HG03159 (cell line): ENCODE results near the gene AFAP1.

ENCODE experiments used
- ATAC-seq: cut with Tn5 transposase; IDR thresholded peaks from one replicate; pipeline ENCODE4 v1.9.1; 2021; ENCODE audit warnings: mild to moderate bottlenecking, moderate library complexity; ENCODE audit not compliant: unreplicated experiment

AFAP1 gene

DNA sequence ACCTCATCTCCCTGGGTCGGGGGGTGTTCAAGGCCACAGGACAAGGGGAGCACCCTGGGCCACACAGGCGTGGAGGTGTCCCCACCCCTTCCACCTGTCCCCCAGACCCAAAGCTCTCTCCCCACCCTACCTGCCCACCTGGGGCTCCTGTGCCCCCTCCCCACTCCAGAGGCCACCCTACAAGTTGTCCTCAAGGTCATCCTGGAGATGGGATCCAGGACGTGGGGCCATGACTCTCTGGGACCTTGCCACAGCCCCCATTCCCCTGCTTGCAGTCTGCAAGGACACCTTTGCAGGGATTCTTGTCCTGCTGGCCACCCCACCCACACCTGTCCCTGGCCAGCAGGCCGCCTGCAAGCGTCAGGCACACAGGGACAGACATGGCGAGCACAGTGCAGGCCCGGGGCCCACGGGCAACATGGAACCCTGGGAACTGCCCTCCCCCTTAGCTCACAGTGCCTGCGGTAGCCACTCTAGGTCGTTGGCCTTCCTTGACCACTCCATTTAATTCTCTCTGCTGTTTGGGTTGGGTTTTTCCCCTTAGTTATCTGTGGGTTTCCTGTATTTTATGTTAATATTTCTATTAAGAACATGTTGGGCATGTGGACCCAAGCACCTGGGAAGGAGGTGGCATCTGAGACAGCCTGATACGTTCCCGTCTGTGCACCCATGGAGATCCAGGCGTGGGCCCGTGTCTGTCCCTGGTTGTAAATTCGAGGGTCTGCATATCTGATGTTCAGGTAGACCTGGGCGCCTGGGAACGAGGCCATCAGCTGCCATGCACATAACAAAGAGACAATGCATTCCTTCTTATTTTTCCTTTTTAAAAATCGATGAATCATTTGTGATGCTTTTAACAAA lies 197.5 kb downstream of the AFAP1 start:
- ATAC-seq, result no peak

DNA sequence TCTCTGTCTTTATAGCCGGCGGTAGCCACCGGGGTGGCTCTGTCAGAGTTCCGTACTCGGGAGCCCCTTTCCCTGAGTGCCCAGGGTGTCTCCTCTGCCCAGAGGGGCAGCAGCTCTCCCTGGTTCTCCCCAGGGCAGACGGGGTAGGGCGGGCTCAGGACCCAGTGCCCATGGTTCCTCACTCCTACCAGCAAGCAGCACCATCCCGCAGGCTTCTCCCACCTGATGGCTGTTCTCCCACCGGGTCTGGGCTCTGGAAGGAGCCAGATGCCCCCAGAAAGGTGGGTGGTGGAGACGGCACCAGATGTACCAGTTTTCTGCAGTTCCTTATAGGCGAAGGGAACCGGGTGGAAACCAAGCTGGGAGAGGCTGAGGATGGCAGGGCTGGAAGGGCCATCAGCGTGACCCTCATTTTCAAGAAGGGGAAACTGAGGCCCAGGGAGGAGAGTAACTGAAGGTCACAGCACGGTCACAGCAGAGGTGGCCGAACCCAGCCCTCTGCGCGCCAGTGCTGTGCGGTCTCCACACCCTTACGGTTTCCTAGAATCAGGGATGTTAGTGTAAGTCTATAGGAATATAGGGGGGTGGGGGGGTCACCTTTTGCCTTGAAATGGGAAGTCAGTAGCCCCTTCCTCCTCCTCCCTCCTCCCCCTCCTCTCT lies 198.7 kb downstream of the AFAP1 start:
- no peak for ATAC-seq

DNA sequence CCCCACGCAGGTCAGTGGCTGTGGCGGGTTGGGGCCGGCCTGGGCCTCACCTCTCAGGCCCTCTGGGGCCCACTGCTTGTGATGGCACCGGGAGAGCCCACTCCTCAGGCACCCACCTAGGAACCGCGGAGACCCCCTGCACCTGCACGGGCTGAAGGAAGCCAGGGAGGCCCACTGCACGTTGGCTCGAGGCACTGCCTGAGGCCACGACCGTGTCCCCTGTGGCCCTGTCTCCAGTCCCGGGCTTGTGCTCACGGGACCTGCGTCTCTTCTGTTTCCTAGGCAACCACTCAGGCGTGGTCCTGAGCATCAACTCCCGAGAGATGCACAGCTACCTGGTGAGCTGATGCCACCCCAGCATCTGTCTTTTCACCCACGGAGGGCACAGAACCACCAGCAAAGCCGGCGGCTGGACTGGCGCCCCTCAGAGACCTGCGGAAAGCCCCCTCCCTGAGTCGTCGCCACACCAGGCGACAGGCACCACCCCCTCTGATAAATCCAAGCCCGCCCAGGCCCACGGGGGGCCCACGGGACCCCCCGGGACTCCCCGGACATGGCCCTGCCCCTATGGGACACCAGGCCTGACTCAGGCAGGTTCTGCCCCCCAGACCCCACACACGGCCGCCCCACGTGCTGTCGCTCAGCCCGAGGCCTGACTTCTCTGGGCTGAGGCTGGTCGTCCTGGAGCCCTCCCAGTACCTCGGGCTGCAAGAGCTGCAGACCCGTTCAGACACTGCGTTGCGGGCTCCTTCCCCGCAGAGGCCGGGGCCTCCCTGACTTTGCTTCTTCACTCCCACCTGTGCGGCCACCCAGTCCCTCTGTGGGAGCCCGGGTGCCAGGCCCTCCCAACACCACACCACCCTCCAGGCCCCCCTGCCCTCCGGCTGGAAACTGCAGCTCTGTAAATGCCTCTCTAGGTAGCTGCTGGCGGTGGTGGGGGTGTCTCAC lies 199.5 kb downstream of the AFAP1 start:
- no peak for ATAC-seq

DNA sequence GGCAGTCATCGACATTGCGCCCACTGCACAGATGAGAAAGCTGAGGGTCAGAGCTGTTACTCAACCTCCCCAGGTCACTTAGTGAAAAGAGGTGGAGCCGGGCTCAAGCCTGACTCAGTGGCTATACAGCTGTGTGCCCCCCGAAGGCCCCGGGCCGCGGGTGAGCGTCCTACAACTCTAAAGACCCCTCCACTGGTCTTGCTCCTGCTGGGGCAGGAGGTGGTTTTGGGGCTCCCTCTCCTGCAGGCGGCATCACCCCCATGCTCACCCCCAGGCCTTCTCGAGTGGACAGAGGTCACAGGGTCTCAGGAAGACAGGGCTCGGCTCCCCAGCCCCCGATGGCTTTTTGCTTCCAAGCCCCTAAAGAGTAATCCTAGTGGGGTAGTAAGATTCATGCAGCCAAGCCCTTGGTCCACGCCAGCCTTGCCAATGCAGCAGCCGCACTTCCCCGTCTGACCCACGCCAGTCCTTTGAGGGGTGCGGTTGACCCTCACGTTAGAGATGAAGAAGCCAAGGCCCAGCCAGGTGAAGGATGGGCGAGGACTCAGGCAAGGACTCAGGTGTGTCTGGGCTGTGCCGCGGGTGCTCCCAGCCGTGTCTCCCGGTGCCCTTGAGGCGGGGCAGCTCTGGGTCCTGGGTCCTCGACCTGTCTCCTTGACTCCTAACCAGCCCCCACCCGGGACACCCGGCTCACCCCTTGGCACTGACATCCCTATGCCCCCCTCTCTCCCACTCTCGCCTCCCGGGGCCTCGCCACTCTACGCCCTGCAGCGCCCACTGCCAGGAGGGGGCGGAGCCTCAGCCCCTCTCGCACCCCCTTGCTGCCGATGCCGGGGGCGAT lies 200.4 kb downstream of the AFAP1 start:
- no peak for ATAC-seq

DNA sequence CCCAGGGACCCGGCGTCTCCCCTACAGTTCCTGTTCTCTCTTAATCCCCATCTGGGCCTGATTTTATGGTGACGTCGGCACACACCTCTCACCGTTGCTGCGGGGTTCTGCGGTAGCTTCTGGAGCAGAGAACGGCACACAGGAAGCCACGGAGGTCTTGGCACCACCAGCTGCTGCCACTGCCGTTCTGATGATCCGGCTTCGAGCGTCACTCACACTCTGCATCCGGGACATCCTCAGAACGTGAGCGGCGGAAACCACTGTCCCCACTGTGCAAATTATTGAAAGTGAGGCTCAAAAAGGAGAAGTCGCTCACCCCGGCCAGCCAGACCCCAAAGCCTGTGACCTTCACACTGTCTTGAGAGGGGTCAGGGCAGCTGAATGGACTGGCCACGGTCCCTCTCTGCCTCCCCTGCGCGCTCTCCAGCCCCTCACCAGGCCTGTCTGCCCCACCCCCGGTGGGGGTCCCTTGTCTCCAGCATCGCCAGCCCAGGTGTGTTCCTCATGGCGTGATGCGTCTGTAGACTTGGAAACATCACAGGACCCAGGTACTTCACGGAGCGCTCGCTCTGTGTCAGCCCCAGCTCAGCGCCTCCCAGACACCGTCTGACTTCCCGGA lies 201.1 kb downstream of the AFAP1 start:
- no peak for ATAC-seq

DNA sequence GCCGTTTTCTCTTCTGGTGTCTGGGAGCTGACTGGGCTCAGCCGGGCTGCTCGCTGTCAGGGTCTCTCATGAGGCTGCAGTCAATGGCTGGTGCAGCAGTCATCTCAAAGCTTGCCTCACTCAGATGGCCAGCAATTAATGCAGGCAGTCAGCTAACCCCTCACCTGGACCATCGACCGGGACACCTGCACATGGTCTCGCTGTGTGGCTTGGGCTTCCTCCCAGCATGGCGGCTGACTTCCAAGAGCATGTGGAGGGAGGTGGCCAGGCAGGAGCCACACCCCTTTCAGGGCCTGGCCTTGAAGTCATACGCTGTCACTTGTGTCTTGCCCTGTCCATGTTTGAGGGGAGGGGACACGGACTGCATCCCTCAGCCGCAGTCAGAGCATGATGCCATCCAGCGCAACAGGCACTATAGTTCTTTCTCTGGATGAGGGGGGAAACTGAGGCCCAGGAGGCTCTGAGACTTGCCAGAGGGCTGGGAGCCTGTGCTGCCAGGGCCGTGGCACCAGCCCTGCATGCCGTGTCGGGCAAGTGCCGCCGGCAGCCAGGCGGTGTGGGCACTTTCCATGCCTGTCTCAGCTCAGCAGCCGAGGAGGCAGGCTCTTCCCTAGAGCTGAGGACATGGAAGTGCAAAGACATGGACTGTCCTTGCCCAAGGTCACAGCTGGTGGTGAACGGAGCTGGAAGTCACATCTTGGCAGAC lies 201.8 kb downstream of the AFAP1 start:
- ATAC-seq, result no peak

DNA sequence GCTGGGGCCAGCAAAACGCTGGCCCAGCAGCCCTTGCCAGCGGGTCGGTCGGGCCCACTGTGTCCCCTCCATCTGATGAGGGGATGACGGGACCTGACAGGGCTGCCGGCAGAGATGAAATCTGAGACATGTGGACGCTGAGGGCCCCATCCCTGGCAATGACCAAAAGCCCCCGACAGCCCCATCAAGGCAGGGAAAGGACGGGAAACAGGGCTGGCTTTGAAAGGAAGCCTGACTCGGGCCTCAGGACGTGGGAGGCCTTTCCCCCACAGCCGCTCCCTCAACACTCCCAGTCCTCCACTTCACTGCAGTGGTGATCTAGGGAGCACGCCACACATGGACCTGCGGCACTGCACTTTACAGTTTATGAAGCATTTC lies 202.4 kb downstream of the AFAP1 start:
- ATAC-seq, result no peak

DNA sequence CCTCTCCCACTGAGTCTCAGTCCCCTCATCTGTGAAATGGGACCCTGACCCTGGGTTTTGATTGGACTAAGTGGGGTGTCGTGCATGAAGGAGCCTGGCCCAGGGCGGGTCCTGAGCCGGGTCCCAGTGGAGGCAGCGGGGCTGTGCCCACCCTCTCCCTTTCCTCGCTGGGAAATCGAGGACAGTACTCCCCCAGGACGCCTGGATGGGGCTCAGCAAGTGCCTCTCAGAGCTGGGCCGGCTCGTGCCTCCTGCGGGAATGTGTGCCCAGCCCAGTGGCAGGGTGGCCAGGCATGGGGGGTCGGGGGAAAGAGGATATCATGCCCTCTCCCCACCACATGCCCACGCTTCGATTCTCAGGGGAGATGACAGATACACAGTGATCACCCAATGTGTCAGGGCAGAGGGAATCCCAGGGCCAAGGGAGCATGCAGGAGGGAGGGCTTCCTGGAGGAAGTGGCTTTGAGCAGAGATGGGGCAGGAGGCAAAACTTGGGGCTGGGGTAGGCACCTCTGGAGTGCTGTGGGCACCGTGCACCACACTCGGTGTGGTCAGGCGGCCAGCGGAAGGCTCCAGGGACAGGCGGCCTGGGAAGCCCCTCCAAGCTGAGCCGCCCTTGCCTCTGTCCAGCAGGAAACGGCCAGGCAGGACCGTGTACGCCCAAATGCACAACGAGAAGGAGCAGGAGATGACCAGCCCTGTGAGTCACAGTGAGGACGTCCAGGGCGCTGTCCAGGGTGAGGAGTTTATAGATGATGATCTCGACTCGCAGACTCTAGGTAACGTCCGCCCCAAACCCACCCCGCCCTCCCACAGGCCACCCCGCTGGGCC lies 203.0 kb downstream of the AFAP1 start:
- no peak for ATAC-seq

DNA sequence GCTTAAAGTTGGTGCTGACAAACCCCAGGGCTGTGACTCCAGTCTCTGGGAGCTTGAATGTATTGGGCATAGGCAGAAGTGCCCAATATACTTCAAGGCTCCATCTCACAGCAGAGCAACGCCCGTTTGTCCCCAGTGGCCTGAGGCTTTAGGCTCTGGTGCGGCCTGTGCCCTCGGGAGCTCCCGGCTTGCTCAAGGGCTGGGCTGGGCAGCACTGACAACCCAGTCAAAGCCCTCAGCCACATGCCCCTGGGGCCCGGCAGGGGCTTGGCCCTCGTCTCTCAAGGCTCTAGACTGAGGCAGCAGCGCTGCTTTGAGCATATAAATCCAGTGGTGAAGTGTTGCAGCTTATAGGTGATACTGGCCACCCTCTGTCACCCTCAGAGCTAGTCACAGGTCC lies 203.7 kb downstream of the AFAP1 start:
- no peak for ATAC-seq

DNA sequence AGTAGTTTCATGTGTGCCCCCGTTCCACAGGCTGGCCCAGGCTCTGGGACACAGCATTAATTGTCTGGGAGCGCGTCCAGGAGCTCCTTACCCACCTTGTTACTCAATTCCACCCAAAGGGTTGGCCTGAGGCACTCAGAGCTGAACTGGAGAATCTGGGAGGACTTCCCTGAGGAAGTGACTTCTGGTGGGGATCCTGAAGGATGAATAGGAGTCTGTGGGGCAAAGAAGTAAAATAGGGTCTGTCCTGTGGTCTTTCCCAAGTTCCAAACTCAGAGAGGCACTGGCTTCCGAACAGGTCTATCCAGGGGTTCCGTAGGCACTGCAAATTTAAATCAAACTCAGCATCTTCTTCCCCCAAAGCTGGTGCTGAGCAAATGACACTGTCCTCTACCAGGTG lies 204.3 kb downstream of the AFAP1 start:
- ATAC-seq, result no peak

DNA sequence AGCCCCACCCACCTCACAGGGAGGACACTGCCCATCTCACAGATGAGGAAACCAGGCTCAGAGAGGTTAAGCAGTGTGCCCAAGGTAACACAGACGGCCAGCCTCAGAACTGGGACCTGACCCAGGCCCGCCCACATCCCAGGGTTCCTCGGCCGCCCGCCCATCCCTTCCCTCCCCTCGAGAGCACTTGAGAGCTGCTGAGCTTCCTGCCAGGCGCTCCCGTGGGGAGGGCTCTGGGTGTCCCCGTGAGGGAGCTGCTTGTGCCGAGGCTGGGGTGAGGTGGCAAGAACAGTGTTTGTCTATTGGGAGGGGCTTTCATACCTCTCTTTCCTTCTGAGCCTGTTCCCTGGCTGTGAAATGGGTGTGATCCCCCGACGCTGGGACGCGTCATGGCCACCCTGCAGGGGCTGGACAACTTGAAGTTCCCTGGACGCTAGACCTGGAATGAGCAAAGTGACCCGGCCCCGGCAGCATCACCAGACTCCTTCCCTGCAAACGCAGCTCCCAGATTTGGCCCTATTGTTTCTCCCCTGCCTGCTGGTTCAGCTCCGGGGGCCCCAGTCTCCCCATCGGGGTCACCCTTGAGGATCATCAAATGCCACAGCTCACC lies 204.9 kb downstream of the AFAP1 start:
- no peak for ATAC-seq

DNA sequence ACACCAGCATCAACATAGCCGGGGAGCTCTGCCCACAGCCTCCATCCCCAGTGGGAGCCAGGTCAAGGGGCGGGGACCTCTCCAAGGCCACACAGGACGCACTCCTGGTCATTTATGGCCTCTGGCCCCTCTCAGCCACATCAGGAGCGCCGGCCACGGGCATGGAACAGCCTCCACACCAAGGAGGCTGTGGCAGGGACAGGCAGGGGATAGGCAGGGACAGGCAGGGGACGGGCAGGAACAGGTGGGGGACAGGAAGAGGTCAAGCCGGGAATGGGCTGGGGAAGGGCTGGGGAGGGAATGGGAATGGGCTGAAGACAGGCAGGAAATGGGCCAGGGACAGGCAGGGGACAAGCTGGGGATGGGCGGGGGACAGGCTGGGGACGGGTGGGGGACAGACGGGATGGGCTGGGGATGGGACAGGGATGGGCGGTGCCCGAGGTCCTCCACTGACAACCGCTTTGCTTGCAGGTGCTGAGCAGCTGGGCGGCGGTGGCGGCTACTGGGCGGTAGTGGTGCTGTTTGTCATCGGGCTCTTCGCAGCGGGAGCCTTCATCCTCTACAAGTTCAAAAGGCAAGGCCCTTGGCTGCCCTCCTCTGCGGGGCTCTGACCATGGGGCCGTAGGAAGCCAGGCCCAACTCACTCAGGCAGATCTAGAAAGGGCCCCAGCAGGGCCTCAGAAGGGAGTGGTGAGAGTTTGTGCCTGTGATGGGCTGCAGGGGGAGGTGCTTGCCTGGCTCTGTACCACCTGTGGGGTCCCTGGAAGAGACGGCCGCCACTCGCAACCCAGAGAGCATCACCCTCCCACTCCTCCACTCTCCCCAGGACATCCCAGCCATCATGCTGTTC lies 205.6 kb downstream of the AFAP1 start:
- no peak for ATAC-seq

DNA sequence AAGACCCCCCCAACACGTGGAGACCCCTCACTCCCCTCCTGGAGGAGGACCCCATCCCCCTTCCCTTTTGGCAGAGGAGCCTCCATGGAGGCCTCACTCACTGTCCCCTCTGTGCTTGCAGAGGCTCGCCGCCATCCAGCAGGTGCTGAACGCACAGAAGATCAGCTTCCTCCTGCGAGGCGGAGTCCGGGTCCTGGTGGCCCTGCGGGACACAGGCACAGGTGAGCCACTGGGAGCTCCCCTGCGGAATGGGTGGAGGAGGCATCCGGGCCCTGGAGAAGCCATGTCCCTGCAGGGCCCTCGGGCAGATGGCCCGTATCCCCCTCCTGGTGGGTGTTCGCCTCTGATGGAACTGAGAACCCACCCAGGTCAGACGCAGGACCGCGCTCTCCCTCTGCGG lies 206.5 kb downstream of the AFAP1 start:
- ATAC-seq, result no peak

DNA sequence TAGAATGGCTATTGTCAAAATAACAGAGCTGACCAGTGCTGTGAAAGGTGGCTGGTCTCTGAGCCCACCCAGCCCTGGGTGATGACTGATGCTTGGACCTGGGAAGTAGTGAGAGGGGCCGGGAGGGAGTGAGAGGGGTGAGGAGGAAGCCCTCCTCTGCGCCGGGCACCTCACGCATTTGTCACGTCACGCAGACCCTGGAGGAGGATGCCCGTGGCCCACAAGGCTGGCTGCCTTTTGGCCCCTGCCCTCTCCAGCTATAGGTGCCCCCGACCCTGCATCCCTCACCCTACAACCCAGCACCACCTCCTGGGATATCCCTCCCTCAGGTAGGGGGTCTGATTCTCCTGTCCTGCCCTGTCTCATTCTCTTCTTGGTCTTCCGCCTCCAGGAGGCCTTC lies 207.4 kb downstream of the AFAP1 start:
- no peak for ATAC-seq

DNA sequence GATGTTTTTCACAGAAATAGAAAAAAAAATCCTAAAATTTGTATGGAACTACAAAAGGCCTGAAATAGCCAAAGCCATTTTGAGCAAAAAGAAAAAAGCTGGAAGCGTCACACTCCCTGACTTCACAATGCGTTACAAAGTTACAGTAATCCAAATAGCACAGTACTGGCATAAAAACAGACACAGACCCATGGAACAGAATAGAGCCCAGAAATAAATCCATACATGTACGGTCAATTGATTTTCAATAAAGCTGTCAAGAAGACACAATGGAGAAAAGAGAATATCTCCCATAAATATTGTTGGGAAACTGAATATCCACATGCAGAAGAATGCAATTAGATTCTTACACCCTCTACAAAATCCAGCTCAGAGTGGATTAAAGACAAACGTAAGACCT lies 208.2 kb downstream of the AFAP1 start:
- ATAC-seq, result no peak

DNA sequence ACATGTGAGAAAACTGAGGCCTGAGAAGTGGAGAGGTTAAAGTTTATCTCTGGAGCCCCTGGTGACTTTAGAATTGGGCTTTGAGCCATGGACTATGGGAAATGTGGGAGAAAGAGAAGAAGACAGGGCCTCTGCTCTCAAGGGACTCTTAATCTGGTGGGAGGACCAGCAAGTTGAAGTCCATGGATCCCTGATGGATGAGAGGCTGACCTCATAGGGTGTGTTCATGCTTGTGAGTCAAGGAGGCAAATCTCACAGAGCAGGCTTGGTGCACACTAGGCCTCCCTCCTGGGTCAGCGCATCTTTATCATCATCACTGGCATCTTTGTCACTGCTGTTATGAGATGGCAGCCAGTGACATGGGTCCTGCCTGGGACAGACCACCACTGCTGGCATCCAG lies 211.9 kb downstream of the AFAP1 start:
- no peak for ATAC-seq

DNA sequence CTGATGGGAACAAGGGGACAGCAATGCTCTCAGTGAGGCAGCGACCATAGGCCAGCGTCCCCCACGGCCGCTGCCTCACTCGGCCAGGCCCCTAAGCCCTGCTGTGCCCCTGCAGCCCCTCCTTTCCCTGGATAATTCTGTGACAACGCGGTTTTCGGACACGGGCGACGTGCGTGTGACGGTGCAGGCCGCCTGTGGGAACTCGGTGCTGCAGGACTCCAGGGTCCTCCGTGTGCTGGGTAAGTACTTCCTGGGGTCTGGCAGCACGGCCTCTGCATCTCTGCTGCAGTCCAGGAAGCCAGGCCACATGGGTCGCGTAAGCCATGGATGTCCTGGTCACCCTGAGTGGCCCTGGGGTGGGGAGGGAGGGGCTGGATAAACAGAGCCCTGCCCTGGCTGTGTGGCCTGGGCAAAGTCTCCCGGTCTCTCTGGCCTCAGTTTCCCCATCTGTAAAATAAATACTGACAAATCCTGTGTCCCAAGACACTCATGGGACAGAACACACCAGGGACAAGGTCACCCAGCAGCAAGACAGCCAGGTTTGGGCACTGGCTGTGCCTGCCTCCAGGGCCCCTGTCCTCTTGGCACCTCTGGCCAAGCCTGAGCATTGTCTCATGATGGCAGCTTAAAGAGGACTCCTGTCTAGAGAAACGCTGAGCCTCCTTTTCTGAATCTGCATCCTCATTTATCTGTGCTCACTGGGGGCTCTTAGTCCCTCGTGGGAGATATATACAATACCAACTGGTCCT lies 212.8 kb downstream of the AFAP1 start:
- no peak for ATAC-seq
